ENCODE measurements around the gene RSPH1. TPM values are rescaled to one million over a fixed set of nuclear protein-coding genes. Genes with fewer than 3 reads are reported as not detected.

RSPH1 gene
- total RNA-seq, 4 donors from 2014 or later = 0.99 to 1.9 (median 1.9) TPM; not detected in 1

DNA sequence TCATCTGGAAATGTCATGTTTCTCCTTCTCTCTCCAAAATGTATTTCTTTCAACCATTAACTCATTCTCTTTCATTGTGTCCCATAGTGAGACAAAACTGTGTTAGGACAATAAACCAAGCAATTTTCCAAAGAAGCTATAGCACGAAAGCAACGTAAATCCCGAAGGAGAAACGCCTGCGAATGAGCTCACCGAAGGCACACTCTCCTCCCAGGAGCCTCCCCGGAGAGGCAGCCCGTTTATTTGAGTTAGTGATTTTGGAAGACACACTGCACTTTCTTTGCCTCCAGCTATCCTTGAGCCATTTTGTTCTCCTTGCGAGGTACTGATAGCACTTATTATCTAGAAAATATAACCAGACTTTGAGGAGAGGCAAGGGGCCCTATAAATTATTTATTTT is 41.2 kb downstream of the RSPH1 start:
- Histone ChIP-seq H3K9me3 (no peaks in the 10 kb centered on the region), H3K4me1 (no peaks in the 10 kb centered on the region), H3K27ac (no peak overlapping the region), H3K36me3 (no peaks in the 10 kb centered on the region), H3K27me3 (peaks cover 39% of the 10 kb centered on the region), H3K4me3 (no peak overlapping the region)
- no peak for ATAC-seq
- TF ChIP-seq POLR2AphosphoS5 (IDR thresholded peaks at IDR 0.05) = no peak
- TF ChIP-seq, protein P1, sequence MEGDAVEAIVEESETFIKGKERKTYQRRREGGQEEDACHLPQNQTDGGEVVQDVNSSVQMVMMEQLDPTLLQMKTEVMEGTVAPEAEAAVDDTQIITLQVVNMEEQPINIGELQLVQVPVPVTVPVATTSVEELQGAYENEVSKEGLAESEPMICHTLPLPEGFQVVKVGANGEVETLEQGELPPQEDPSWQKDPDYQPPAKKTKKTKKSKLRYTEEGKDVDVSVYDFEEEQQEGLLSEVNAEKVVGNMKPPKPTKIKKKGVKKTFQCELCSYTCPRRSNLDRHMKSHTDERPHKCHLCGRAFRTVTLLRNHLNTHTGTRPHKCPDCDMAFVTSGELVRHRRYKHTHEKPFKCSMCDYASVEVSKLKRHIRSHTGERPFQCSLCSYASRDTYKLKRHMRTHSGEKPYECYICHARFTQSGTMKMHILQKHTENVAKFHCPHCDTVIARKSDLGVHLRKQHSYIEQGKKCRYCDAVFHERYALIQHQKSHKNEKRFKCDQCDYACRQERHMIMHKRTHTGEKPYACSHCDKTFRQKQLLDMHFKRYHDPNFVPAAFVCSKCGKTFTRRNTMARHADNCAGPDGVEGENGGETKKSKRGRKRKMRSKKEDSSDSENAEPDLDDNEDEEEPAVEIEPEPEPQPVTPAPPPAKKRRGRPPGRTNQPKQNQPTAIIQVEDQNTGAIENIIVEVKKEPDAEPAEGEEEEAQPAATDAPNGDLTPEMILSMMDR (IDR thresholded peaks at IDR 0.05) = no peak
- no peak for TF ChIP-seq EP300 (IDR thresholded peaks at IDR 0.05)
- no peak for TF ChIP-seq POLR2A (IDR thresholded peaks at IDR 0.05)
- WGBS, 2 donors (ENCODE audit: low coverage in 1 of 2) = 29 to 61% methylated on average over 9 of the region's 9 CpGs

DNA sequence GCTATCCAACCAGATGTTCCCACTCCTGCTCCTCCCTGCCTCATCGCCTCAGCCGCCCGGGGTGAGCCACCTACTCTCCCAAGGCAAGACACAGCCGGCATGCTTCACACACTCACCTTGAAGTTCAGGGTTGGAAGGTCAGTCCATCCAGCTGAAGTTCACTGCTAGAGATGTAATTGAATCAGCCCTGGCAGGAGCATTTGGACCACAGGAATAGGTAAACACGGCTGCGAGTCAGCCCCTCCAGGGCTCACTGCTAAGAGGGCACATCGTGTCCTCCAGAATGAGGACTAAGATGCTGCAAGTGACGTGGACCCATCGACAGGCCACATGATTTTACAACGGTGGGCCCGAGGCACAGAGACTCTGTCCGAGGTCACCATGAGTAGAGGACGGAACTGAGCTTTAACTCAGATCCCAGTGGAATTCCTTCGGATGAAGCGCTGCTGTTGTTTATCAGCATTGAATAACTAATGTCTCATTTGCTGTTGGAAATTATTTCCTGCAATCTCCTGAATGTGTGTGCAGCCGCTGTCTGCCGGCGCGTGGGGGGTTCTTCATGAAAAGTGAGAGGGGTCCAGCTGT is 41.9 kb downstream of the RSPH1 start:
- TF ChIP-seq POLR2A (IDR thresholded peaks at IDR 0.05) = no peak
- TF ChIP-seq, protein P1 (IDR thresholded peaks at IDR 0.05) = no peak
- no peak for TF ChIP-seq EP300 (IDR thresholded peaks at IDR 0.05)
- TF ChIP-seq POLR2AphosphoS5 (IDR thresholded peaks at IDR 0.05) = no peak
- no peaks in the 10 kb centered on the region for H3K4me1 ChIP-seq
- H3K4me3 ChIP-seq = no peak overlapping the region
- H3K9me3 ChIP-seq = no peaks in the 10 kb centered on the region
- WGBS, 2 donors (ENCODE audit: low coverage in 1 of 2) = 40 to 81% methylated on average over 2 to 11 of the region's 19 CpGs
- peaks cover 39% of the 10 kb centered on the region for H3K27me3 ChIP-seq
- no peak overlapping the region for H3K27ac ChIP-seq
- no peak for ATAC-seq
- no peaks in the 10 kb centered on the region for H3K36me3 ChIP-seq

DNA sequence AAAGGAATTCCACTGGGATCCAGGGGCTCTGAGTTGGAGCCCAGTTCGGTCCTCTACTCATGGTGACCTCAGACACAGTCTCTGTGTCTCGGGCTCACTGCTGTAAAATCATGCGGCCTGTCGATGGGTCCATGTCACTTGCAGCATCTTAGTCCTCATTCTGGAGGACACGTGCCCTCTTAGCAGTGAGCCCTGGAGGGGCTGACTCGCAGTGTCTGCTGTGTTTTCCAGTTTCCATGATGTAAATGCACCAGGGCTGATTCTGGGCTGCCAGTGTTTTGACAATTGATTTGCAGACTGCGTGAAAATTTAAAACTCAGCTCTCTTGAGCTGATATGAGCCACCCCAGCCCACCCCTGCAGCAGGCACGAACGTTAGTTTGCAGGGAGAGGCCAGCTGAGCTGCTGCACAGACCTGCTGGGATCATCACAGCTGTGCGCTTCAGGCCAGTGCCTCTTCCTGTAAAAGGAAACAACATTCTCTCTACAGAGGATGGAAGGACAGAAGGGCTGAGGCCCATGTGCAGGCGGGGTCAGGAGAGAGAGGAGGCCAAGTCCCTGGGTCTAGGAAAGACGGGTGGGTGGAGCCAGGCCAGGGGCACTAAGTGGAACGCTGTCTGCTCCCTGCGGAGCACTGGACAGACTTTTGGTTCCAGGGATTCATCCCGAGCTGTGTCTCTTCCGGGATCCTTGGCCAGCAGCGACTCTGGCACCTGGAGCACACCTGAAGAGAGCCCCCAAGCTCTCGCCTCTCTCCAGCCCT is 42.6 kb downstream of the RSPH1 start:
- no peaks in the 10 kb centered on the region for H3K9me3 ChIP-seq
- ATAC-seq = no peak
- H3K27me3 ChIP-seq = peaks cover 45% of the 10 kb centered on the region
- H3K36me3 ChIP-seq = no peaks in the 10 kb centered on the region
- no peak overlapping the region for H3K27ac ChIP-seq
- H3K4me3 ChIP-seq = no peak overlapping the region
- TF ChIP-seq POLR2AphosphoS5 (IDR thresholded peaks at IDR 0.05) = no peak
- no peak for TF ChIP-seq EP300 (IDR thresholded peaks at IDR 0.05)
- TF ChIP-seq, protein P1 (IDR thresholded peaks at IDR 0.05) = no peak
- TF ChIP-seq POLR2A (IDR thresholded peaks at IDR 0.05) = no peak
- H3K4me1 ChIP-seq = no peaks in the 10 kb centered on the region
- 37 to 53% methylated on average over 7 to 10 of the region's 18 CpGs for WGBS, 2 donors (ENCODE audit: low coverage in 1 of 2)

DNA sequence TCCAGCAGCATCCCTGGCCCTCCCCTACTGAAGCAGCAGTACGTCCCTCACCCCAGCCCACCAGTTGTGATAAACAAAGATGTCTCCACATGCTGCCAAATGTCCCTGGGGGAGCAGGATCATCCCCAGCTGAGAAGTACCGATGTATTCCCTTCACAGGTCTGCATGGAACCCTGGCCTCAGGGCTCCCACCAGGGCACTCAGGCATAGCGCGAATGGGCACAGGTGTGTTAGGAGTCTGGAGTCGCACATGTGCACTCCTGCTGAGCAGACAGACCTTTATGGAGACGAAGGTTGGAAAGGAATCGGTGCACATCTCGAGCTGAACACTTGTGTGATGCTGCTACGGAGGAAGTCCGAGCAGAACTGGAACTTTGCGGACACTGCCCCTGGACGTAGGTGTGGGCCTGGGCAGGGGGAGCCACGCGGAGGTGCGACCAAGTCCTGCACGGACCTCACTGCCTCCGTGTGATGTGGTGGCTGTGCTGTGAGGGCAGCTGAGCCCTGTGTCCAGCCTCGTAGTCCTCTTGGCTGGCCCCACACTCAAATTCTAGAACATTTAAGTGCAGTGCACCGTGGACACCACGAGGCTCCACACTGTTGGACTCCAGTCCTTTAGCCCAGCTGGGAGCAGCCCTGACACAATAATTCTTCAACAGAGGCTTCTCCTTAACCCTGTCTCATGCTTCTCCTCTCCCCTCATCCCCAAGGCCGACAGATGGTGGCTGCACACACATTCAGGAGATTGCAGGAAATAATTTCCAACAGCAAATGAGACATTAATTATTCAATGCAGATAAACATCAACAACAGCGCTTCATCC is 43.4 kb downstream of the RSPH1 start:
- H3K4me1 ChIP-seq = no peaks in the 10 kb centered on the region
- 47 to 93% methylated on average over 3 to 4 of the region's 22 CpGs for WGBS, 2 donors (ENCODE audit: low coverage in 1 of 2)

More for the DNA sequence above, 43.4 kb downstream of the RSPH1 start:
- no peak for TF ChIP-seq POLR2AphosphoS5 (IDR thresholded peaks at IDR 0.05)
- TF ChIP-seq, protein P1 (IDR thresholded peaks at IDR 0.05) = no peak
- TF ChIP-seq POLR2A (IDR thresholded peaks at IDR 0.05) = no peak
- TF ChIP-seq EP300 (IDR thresholded peaks at IDR 0.05) = no peak
- ATAC-seq = no peak
- H3K27me3 ChIP-seq = peaks cover 47% of the 10 kb centered on the region
- H3K4me3 ChIP-seq = no peak overlapping the region
- no peaks in the 10 kb centered on the region for H3K9me3 ChIP-seq
- H3K27ac ChIP-seq = no peak overlapping the region
- no peaks in the 10 kb centered on the region for H3K36me3 ChIP-seq

Data from gastroesophageal sphincter (tissue), 4 donors.